Measurements from ENCODE around the gene FLYWCH2. TPM values are rescaled to one million over a fixed set of nuclear protein-coding genes. Genes with fewer than 3 reads are reported as not detected.
A peak's percentile ranks its signal among the peaks of the same experiment; 100 is the strongest.

FLYWCH2 gene
- total RNA-seq, 2 experiments from 2014 or later = 23.9 to 38.7 TPM

GRCh38 chr16:2919511-2920255 is 36.7 kb downstream of the FLYWCH2 start:
- H3K9me3 ChIP-seq (ENCODE audit: low read length) = no peaks in the 10 kb centered on the region
- no peaks in the 10 kb centered on the region for H3K9me2 ChIP-seq (ENCODE audit: insufficient read depth, low read length)
- peaks cover 10% of the 10 kb centered on the region; the same call in 1 of the 2 replicates for H3K36me3 ChIP-seq (ENCODE audit: insufficient read depth, low read length)
- peak; percentile 71 for DNase-seq (ENCODE audit: low spot score)
- no peak overlapping the region for H3K4me2 ChIP-seq (ENCODE audit: low read length)
- H4K20me1 ChIP-seq (ENCODE audit: insufficient read depth, low read length) = no peaks in the 10 kb centered on the region
- H3K27ac ChIP-seq (ENCODE audit: low read depth, low read length, poor library complexity, severe bottlenecking) = no peak overlapping the region
- TF ChIP-seq EZH2phosphoT487 (IDR thresholded peaks at IDR 0.05; ENCODE audit: borderline replicate concordance, low read depth, low read length) = no peak
- TF ChIP-seq CTCF (conservative IDR thresholded peaks at IDR 0.05; ENCODE audit: low read length) = peak; percentile 95
- no peaks in the 10 kb centered on the region for H3K4me1 ChIP-seq (ENCODE audit: insufficient read depth, low read length, poor library complexity, severe bottlenecking)
- intact Hi-C loops (cut with micrococcal nuclease; ENCODE audit: unreplicated experiment) = loop anchor here (2.0 kb wide), 2 partner anchors 51 to 81 kb away; no protein-coding TSS in a partner anchor
- H2AFZ ChIP-seq (ENCODE audit: low read length) = no peak overlapping the region
- CTCF ChIA-PET (ENCODE audit: unreplicated experiment) = interaction anchor here (0.5 kb wide), 1 partner anchor 84 kb away, joined by 3 read pairs; no protein-coding TSS in a partner anchor
- POLR2A ChIA-PET = interaction anchor here (0.7 kb wide), 1 partner anchor 94 kb away, joined by 3 read pairs; no protein-coding TSS in a partner anchor
- no peak overlapping the region for H3K4me3 ChIP-seq (ENCODE audit: low read depth, low read length, poor library complexity, severe bottlenecking)
- H3K79me2 ChIP-seq (ENCODE audit: insufficient read depth, low read depth, low read length) = no peaks in the 10 kb centered on the region
- no TSS peak for BruUV-seq (replicated peaks)

DNA sequence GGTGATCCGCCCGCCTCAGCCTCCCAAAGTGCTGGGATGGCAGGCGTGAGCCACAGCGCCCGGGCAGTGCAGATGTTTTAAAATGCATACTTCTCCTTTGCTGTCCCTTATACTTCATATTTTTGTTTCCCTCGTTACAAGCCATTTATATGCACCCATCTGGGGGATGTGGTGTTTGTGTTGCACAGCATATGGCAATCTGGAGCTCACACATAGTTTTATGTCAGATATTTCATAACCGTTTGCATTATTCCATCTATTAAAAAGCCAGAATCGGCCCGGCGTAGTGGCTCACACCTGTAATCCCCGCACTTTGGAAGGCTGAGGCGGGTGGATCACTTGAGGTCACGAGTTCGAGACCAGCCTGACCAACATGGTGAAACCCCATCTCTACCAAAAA is 40.5 kb downstream of the FLYWCH2 start:
- CTCF ChIA-PET (ENCODE audit: unreplicated experiment) = no interaction called here
- Histone ChIP-seq H2AFZ (ENCODE audit: low read length) (no peak overlapping the region), H3K4me3 (ENCODE audit: low read depth, low read length, poor library complexity, severe bottlenecking) (no peak overlapping the region), H3K36me3 (ENCODE audit: insufficient read depth, low read length) (no peaks in the 10 kb centered on the region), H4K20me1 (ENCODE audit: insufficient read depth, low read length) (peaks cover 4% of the 10 kb centered on the region; the same call in 1 of the 2 replicates), H3K9me3 (ENCODE audit: low read length) (no peaks in the 10 kb centered on the region), H3K4me2 (ENCODE audit: low read length) (no peak overlapping the region), H3K27ac (ENCODE audit: low read depth, low read length, poor library complexity, severe bottlenecking) (no peak overlapping the region), H3K9me2 (ENCODE audit: insufficient read depth, low read length) (no peaks in the 10 kb centered on the region), H3K4me1 (ENCODE audit: insufficient read depth, low read length, poor library complexity, severe bottlenecking) (peaks cover 4% of the 10 kb centered on the region), H3K79me2 (ENCODE audit: insufficient read depth, low read depth, low read length) (no peaks in the 10 kb centered on the region)
- DNase-seq (ENCODE audit: low spot score) = no peak
- intact Hi-C loops (cut with micrococcal nuclease; ENCODE audit: unreplicated experiment) = no loop called here
- no peak for TF ChIP-seq CTCF (conservative IDR thresholded peaks at IDR 0.05; ENCODE audit: low read length)
- TF ChIP-seq EZH2phosphoT487 (IDR thresholded peaks at IDR 0.05; ENCODE audit: borderline replicate concordance, low read depth, low read length) = no peak
- POLR2A ChIA-PET = no interaction called here
- no TSS peak for BruUV-seq (replicated peaks)

Measured in OCI-LY7 (cell line).